HepG2 (cell line): ENCODE measurements around the gene MRPL10. TPM values are rescaled to one million over a fixed set of nuclear protein-coding genes. Genes with fewer than 3 reads are reported as not detected.
A peak's percentile ranks its signal among the peaks of the same experiment; 100 is the strongest.

Experiments
- CHCHD3 ChIP-seq: sonication (generic); formaldehyde crosslinking; IDR thresholded peaks from 2 replicates; pipeline ENCODE4 v1.8.0; 2022; ENCODE audit warnings: mild to moderate bottlenecking, missing genetic modification reagents, moderate library complexity
- CTCF ChIP-seq: sonication (generic); formaldehyde crosslinking; IDR thresholded peaks from 2 replicates; pipeline ENCODE4 v1.5.0; 2020; ENCODE audit warnings: mild to moderate bottlenecking, missing genetic modification reagents, moderate library complexity
- HDAC6 ChIP-seq: fragments of 200-600 bp; sonication (generic); IDR thresholded peaks from 2 replicates; pipeline ENCODE4 v1.7.0; 2017; ENCODE audit warnings: mild to moderate bottlenecking, antibody characterized with exemption, low read length, low read depth
- HHEX ChIP-seq: IDR thresholded peaks from 2 replicates; pipeline ENCODE4 v1.6.1; 2016; ENCODE audit warnings: control low read depth
- HNRNPH1 ChIP-seq: fragments of 200-400 bp; formaldehyde crosslinking; optimal IDR thresholded peaks from 2 replicates; pipeline ENCODE3; 2017; ENCODE audit warnings: mild to moderate bottlenecking, low read depth, low read length
- IKZF4 ChIP-seq: sonication (generic); formaldehyde crosslinking; IDR thresholded peaks from 2 replicates; pipeline ENCODE4 v1.5.1; 2020; ENCODE audit warnings: borderline replicate concordance, mild to moderate bottlenecking, low read depth, missing genetic modification reagents; ENCODE audit errors: not compliant biosample characterization
- MIER2 ChIP-seq: IDR thresholded peaks from 2 replicates; pipeline ENCODE4 v1.6.1; 2016; ENCODE audit warnings: missing biosample characterization, missing genetic modification reagents
- NFYC ChIP-seq: IDR thresholded peaks from 2 replicates; pipeline ENCODE4 v1.6.1; 2016; ENCODE audit warnings: missing genetic modification reagents, missing compliant biosample characterization
- NR2F1 ChIP-seq, 2 experiments: fragments of 450-650 bp in 1 of 2; formaldehyde crosslinking in 1 of 2; IDR thresholded peaks; 2 replicates each; pipeline versions ENCODE4 v1.5.0 to v1.6.1; 2016 to 2020; ENCODE audit warnings: mild to moderate bottlenecking in 1 of 2, missing compliant biosample characterization in 1 of 2, missing genetic modification reagents in 1 of 2, moderate library complexity in 1 of 2
- PRMT3 ChIP-seq: sonication (generic); formaldehyde crosslinking; IDR thresholded peaks from 2 replicates; pipeline ENCODE4 v1.8.1; 2022; ENCODE audit warnings: low read depth, mild to moderate bottlenecking, moderate library complexity, missing genetic modification reagents, borderline replicate concordance
- RXRA ChIP-seq: sonication (generic); formaldehyde crosslinking; IDR thresholded peaks from 2 replicates; pipeline ENCODE4 v1.5.1; 2020; ENCODE audit warnings: missing genetic modification reagents
- SP1 ChIP-seq, 2 experiments: fragments of 450-650 bp in 1 of 2; sonication (generic) in 1 of 2; formaldehyde crosslinking in 1 of 2; IDR thresholded peaks; 2 replicates each; pipeline versions ENCODE4 v1.4.0 to v1.6.1; 2016 to 2020; ENCODE audit warnings: missing genetic modification reagents in 1 of 2
- TCF12 ChIP-seq, 2 experiments: fragments of 450-650 bp in 1 of 2; sonication (generic) in 1 of 2; formaldehyde crosslinking in 1 of 2; IDR thresholded peaks; 2 replicates each; pipeline versions ENCODE4 v1.6.1 to v1.8.0; 2017 to 2022; ENCODE audit warnings: antibody characterized with exemption in 1 of 2, mild to moderate bottlenecking in 1 of 2, missing genetic modification reagents in 1 of 2, moderate library complexity in 1 of 2
- XBP1 ChIP-seq: sonication (generic); formaldehyde crosslinking; IDR thresholded peaks from 2 replicates; pipeline ENCODE4 v1.5.0; 2020; ENCODE audit warnings: missing genetic modification reagents
- YY1 ChIP-seq: IDR thresholded peaks from 2 replicates; pipeline ENCODE4 v1.6.1; 2011; ENCODE audit warnings: low read length, low read depth, moderate library complexity, mild to moderate bottlenecking; ENCODE audit not compliant: insufficient read depth, insufficient replicate concordance
- ZEB1 ChIP-seq: IDR thresholded peaks from 2 replicates; pipeline ENCODE4 v1.6.1; 2012; ENCODE audit warnings: mild to moderate bottlenecking, low read depth, inconsistent platforms; ENCODE audit not compliant: insufficient replicate concordance
- ZFP37 ChIP-seq: sonication (generic); formaldehyde crosslinking; IDR thresholded peaks from 2 replicates; pipeline ENCODE4 v1.4.0; 2020; ENCODE audit warnings: missing genetic modification reagents, borderline replicate concordance
- ZIK1 ChIP-seq: sonication (generic); formaldehyde crosslinking; IDR thresholded peaks from 2 replicates; pipeline ENCODE4 v1.5.0; 2020; ENCODE audit warnings: mild to moderate bottlenecking, low read depth, missing genetic modification reagents, borderline replicate concordance
- ZNF232 ChIP-seq: sonication (generic); formaldehyde crosslinking; IDR thresholded peaks from 2 replicates; pipeline ENCODE4 v1.4.0; 2020; ENCODE audit warnings: missing genetic modification reagents, borderline replicate concordance
- ZNF362 ChIP-seq: sonication (generic); formaldehyde crosslinking; IDR thresholded peaks from 2 replicates; pipeline ENCODE4 v1.4.0; 2020; ENCODE audit warnings: missing genetic modification reagents, mild to moderate bottlenecking, borderline replicate concordance
- ZNF672 ChIP-seq: sonication (generic); formaldehyde crosslinking; IDR thresholded peaks from 2 replicates; pipeline ENCODE4 v1.8.1; 2022; ENCODE audit warnings: missing genetic modification reagents
- ZNF678 ChIP-seq: sonication (generic); formaldehyde crosslinking; IDR thresholded peaks from 2 replicates; pipeline ENCODE4 v1.4.0; 2020; ENCODE audit warnings: mild to moderate bottlenecking, missing genetic modification reagents
- ZNF780A ChIP-seq: sonication (generic); formaldehyde crosslinking; IDR thresholded peaks from 2 replicates; pipeline ENCODE4 v1.8.0; 2022; ENCODE audit warnings: mild to moderate bottlenecking, missing genetic modification reagents, moderate library complexity
- polyA plus RNA-seq, 8 experiments: library from polyadenylated mRNA; depleted of rRNA in 3 of 8; stranded (reverse) in 7 of 8; unstranded in 1 of 8; fragments of >200 nt; fragmentation: Illumina TruSeq in 4 of 8; extraction: Trizol in 4 of 8; gene quantifications; 2 replicates each; pipeline versions ENCODE4 v1.2.1 to v1.2.3, GENCODE V29; 2011 to 2016; ENCODE audit warnings: low read depth in 4 of 8, missing spikeins in 1 of 8, mixed read lengths in 1 of 8; ENCODE audit not compliant: insufficient read depth in 1 of 8
- total RNA-seq, 5 experiments: library from RNA; depleted of rRNA; stranded (reverse); fragments of >200 nt; fragmentation: Illumina TruSeq; extraction: Trizol; gene quantifications; 2 replicates each; pipeline ENCODE4 v1.2.3, GENCODE V29; 2016; ENCODE audit warnings: low read depth in 1 of 5
- TF ChIP-seq, protein P1 (sequence below): IDR thresholded peaks from 2 replicates; pipeline ENCODE4 v1.6.1; 2016; ENCODE audit warnings: missing compliant biosample characterization, missing genetic modification reagents, borderline replicate concordance
- TF ChIP-seq, protein P2 (sequence below): IDR thresholded peaks from 2 replicates; pipeline ENCODE4 v1.6.1; 2012; ENCODE audit warnings: inconsistent platforms

MRPL10 gene
- total and polyA plus RNA-seq, 2 of the 13 experiments (the other 11 are each of a cell fraction or from before 2014, with no cell fraction given), result 56.7 to 149 TPM

GRCh38 chr17:47840742-47841487 is 9.6 kb upstream of the MRPL10 start, which contains the start of gene SCRN2 (continued):
- TF ChIP-seq IKZF4 (peak; percentile 60), ZIK1 (peak; percentile 94), ZNF232 (peak; percentile 29; the same call in 1 of the 2 replicates), ZNF780A (no peak), TCF12 (IDR thresholded peaks at IDR 0.05) (no peak), TCF12 (CRISPR knock-in tag; IDR thresholded peaks at IDR 0.05) (0 out of 2 replicates have a peak, but pooled peaks have one; percentile 80), ZEB1 (peak; percentile 64), ZNF672 (CRISPR knock-in tag) (no peak), CHCHD3 (CRISPR knock-in tag) (0 out of 2 replicates have a peak, but pooled peaks have one; percentile 31), RXRA (CRISPR knock-in tag) (peak; percentile 78), MIER2 (no peak), HNRNPH1 (peak; percentile 72), SP1 (IDR thresholded peaks at IDR 0.05) (no peak), SP1 (CRISPR knock-in tag; IDR thresholded peaks at IDR 0.05) (peak; percentile 39; the same call in 1 of the 2 replicates), PRMT3 (CRISPR knock-in tag) (peak; percentile 61; the same call in 1 of the 2 replicates), HHEX (CRISPR knock-in tag) (0 out of 2 replicates have a peak, but pooled peaks have one; percentile 29), YY1 (peak; percentile 78), NR2F1 (CRISPR knock-in tag; IDR thresholded peaks at IDR 0.05) (peak in 1 of 2 experiments; percentile 43; a peak in 1 of 4 replicates), ZFP37 (CRISPR knock-in tag) (peak; percentile 73; the same call in 1 of the 2 replicates), CTCF (CRISPR knock-in tag) (peak; percentile 99), HDAC6 (no peak), XBP1 (CRISPR knock-in tag) (no peak), NFYC (CRISPR knock-in tag) (peak; percentile 74), ZNF362 (CRISPR knock-in tag) (peak; percentile 31; the same call in 1 of the 2 replicates), ZNF678 (no peak)
- TF ChIP-seq, protein P1, sequence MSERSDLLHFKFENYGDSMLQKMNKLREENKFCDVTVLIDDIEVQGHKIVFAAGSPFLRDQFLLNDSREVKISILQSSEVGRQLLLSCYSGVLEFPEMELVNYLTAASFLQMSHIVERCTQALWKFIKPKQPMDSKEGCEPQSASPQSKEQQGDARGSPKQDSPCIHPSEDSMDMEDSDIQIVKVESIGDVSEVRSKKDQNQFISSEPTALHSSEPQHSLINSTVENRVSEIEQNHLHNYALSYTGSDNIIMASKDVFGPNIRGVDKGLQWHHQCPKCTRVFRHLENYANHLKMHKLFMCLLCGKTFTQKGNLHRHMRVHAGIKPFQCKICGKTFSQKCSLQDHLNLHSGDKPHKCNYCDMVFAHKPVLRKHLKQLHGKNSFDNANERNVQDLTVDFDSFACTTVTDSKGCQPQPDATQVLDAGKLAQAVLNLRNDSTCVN (CRISPR knock-in tag), result peak; percentile 84
- TF ChIP-seq, protein P2, sequence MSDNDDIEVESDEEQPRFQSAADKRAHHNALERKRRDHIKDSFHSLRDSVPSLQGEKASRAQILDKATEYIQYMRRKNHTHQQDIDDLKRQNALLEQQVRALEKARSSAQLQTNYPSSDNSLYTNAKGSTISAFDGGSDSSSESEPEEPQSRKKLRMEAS, result peak; percentile 81
